NCI-H146 treated with DMSO at 0.1 percent for 48 hours (cell line): ENCODE results near the gene KRT10.

Experiments
- DNase-seq: peaks from one replicate; lab custom pipeline; 2025; ENCODE audit not compliant: unreplicated experiment; lab: John Stamatoyannopoulos, UW

The KRT10 gene

DNA sequence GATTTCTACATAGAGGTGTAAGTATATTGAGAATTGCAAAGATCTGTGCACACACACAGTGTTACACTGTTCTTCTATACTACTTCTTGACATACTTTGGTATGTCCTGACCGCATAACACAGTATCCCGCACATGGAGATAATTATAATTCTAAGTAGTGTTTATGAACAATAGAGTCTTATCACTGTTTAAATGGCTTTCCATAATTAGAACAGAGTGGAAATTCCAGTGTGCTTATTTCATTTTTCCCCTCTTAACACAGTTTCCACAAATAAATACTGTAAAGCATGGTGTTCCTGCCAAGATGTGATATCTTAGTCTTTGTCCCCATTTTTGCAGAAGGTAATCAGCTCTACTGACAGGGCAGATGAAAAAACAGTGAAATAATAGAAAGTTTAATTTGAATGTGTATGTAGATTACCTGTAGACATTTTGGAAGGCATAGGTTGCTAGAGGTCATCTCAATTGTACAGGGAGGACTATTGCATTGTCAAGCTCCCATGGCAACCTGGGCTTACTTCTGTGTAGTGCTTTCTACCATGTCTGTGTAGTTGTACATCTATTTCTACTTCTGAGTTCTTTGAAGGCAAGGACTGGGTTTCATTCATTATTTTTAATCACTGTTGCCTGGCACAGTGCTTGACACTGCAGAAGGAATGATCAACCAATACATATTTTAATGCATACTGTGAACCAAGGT lies 12.5 kb downstream of the KRT10 start:
- DNase-seq: no peak

- DNase-seq: no peak
Observed at GRCh38 chr17:40806131-40806530, 16.3 kb downstream of the KRT10 start.

DNA sequence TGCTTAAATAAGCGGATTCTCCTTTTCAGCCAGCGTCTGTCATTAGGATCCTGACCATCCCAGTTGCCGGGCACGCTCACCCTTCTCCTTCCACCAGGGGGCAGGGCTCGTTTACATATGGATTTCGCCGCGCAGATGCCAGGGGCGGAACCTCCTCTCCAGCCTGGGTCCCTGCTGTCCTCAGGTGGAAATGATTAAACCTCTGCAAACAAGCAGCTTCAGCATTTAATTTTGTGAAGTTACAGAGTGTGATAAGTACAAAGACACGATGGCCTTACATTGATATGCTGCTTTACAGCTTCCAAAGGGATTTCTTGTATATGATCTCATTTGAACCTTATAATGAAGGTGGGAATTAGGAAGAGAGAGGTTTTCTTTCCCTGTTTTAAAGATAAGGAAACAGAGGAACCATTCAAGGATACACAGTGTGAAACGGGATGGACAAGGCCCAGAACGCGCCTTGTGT lies 18.8 kb downstream of the KRT10 start:
- DNase-seq: peak; percentile 78

- DNase-seq: no peak
Observed at GRCh38 chr17:40801157-40801556, 21.3 kb downstream of the KRT10 start.

- no peak for DNase-seq
Observed at GRCh38 chr17:40800381-40800780, 22.0 kb downstream of the KRT10 start.

DNA sequence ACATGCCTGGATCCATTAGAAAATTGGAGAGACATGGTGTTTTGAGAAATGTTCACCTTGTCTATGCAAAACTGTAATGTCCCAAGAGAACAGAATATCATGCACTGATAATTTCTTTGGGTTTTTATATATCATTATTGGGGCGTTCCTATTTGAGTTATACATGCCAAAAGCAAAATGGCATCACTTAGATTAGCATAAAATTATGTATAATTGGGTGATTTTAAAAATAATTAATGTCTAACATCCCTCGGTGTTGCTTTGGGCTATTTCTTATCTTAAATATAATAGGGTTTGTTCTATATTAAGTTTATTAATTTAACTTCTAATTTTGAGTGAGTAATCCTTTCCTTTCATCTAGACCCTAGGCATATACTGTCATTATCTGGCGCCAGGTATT lies 22.6 kb downstream of the KRT10 start, which contains the start of gene KRT28:
TSS of gene KRT28 (minus strand) at position 101 of the 400 bp plus-strand sequence. CDS start at position 35, 66 bp downstream.
- DNase-seq: no peak

GRCh38 chr17:40796846-40797245 lies 25.6 kb downstream of the KRT10 start:
- DNase-seq: no peak

DNA sequence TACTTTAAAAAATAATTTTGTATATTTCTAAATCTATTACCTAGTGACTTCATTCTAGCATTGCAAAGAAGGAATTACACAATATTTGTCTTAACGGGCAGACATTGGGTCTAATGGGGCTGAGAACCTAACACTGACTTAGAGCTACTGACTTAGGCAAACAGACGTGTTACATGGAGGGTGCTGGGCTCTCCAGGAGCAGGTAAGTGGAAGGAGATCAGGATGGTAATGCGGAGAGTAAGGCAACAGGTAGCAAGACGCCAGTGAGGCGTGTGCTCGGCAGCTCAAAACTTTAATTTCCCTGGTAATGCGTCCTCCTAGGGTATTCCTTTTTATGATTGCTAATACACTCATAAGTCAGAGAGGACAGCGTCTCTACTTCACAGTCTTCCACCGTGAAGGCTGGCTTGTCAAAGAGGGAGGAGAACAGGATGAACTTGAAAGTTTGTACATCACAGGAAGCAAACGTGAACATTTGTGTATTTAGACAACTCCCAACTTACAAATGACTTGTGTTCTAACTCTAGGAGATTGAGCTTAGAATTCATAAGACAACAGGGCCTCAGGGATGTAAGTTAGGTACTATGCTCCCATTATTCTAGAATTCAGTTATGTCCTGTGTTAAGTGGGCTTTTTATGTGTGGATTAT lies 27.3 kb downstream of the KRT10 start:
- DNase-seq: no peak

- peak; percentile 16 for DNase-seq
Observed at GRCh38 chr17:40794466-40794865, 27.9 kb downstream of the KRT10 start.

DNA sequence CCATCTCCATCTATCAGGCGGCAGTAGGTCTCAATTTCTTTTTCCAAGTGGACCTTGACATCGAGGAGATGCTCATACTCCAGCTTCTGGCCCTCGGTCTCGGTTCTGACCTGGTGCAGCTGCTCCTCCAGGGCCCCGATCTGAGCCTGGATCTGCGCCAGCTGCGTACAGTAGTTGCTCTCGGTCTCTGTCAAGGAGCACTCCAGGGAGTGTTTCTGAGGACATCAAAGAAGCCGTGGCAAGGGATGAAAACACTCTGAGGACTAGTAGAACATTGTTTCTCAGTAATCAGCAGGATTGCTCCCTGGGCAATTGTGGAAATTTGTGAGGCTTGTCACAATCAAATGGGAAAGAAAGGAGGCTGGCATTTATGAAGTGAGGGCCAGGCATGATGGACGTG lies 28.6 kb downstream of the KRT10 start:
- DNase-seq: no peak

DNA sequence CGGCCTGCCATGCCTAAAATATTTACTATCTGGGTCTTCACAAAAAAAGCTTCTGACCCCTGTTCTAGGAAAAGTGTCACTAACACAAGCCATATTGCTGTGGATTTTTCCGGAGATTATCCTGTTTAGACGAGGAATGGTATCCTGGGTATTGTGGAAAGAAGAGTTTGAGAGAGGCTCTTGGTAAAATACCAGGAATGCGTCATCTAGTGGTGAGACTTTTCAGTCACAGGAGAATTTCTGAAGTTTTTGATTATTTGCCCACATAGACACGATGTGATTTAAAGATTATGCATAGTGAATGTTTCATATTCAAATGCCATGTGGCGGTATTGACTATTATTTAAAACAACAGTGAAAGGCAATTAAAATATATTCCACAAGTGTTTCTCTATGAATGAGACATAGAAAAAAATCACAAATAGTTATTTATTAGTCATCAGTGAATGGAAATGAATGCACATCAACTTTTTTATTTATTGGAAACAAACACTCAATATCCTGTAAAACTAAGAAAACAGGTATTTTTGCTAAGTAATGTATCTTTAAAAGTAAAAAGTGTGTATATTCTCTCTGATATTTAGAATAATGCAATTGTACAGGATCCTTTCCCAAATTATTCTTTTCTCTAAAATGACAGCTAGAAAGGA lies 30.5 kb downstream of the KRT10 start:
- DNase-seq: peak; percentile 35

- DNase-seq: no peak
Observed at GRCh38 chr17:40791111-40791510, 31.3 kb downstream of the KRT10 start.

GRCh38 chr17:40782450-40782849 lies 40.0 kb downstream of the KRT10 start, which contains the start of gene KRT27:
TSS of gene KRT27 (minus strand) at chr17:40782550. CDS start at chr17:40782493, 57 bp downstream.
- DNase-seq: no peak

DNA sequence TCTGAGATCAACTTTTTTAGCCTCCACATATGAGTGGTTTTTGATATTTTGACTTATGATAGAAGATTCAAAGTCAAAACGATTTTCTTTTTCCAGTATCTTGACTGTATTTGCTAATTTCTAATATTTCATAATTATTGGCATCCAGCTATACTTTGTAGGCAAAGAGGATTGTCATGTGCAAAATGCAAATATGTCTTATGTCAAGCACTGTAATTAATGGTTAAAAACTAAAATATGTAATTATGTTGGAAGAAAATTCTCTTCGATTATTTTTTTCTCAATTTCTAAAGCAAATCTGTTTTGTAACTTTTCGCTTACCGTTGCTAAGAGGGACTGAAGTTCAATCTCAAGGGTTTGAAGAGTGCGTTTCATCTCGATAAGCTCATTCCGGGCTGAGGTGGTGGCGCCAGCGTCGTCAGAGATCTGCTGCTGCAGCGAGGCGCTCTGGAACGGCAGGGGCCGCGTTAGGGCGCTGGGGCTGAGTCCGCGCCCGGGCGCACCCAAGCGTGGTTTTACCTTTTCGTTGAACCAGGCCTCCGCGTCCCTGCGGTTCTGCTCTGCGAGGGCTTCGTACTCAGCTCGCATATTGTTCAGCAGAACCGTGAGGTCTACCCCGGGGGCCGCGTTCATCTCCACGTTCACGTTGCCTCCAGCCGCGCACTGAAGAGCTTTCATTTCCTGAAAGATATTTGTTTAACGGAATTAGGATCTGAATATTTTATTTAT lies 43.1 kb downstream of the KRT10 start:
- no peak for DNase-seq

GRCh38 chr17:40778461-40778860 lies 44.0 kb downstream of the KRT10 start:
- DNase-seq: no peak

DNA sequence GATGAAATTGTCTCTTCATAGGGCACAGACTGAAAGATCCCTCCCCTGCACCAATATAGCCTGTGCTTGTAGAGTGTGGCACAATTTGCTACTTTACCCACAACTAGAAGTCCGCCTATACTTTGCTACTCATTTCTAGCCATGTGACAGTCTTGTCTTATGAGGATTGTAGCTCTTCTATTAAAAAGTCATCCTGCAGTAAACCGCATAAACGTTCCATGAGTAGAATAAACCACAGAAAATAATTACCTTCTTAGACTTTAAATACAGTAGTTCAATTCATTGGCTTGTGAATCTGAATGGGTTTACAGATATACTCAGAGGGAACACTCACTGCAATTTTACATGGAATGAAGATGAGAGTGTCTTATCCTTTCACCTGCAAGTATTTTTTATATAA lies 44.4 kb downstream of the KRT10 start:
- DNase-seq: no peak

DNA sequence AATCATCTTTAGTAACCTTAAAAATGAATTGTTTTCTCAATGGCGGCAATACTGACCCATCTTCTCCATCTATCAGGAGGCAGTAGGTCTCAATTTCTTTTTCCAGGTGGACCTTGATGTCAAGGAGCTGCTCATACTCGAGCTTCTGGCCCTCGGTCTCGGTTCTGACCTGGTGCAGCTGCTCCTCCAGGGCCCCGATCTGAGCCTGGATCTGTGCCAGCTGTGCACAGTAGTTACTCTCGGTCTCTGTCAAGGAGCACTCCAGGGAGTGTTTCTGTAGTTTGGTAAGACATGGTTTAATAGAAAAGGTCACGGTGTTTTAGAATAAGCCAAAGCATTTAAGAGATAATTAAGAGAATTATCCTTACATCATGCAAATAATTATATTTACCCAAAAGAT lies 45.0 kb downstream of the KRT10 start:
- peak; percentile 14 for DNase-seq

- DNase-seq: no peak
Observed at GRCh38 chr17:40775945-40776344, 46.5 kb downstream of the KRT10 start.

DNA sequence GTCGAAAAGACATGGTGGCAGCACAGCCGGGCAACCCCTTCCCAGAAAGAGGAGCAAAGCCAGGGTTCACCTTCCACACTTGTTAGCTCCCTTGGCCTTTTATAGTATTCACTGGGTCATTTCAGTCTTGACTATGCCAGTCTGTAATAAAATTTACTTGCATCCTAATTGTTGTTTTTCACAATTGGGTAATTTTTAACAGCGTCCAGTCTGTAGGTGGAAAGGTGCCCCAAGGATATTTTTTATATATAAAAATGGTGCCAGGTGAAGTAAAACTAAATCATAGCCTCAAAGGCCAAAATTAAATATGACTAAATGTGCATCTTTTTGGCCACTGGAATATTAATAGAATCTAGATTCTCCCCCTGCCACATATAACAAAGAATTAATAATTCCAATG lies 50.3 kb downstream of the KRT10 start, which contains the start of gene KRT26:
TSS of gene KRT26 (minus strand) at position 101 of the 400 bp plus-strand sequence. CDS start at position 13, 88 bp downstream.
- DNase-seq: no peak
